Effector memory CD8-positive, alpha-beta T cell (primary cell): ENCODE results near the gene CLCN3.
"Not testable (repeated sequence)": the region's sequence is repeated elsewhere in the genome, so short reads cannot be mapped to it uniquely, and the experiment has no call there.

Experiments used
- ATAC-seq: fragments of 150-1000 bp; cut with Tn5 transposase; replicated peaks from 2 replicates; pipeline ENCODE4 v1.10.0; 2021; ENCODE audit warnings: mild to moderate bottlenecking, moderate library complexity
- DNase-seq, 3 experiments: peaks; one replicate each; pipeline ENCODE4 v3.0.0; 2021
- H3K27ac Mint-ChIP-seq, 2 donors: one replicate each; pipeline ENCODE4 v1.8.0; 2022; ENCODE audit warnings: mild to moderate bottlenecking in 2 of 2, mixed read lengths in 2 of 2, moderate library complexity in 2 of 2
- H3K27me3 Mint-ChIP-seq, 2 donors: one replicate each; pipeline ENCODE4 v1.8.0; 2022; ENCODE audit warnings: mixed read lengths in 2 of 2
- H3K36me3 Mint-ChIP-seq: one replicate; pipeline ENCODE4 v1.8.0; 2022; ENCODE audit warnings: mild to moderate bottlenecking, moderate library complexity, mixed read lengths; ENCODE audit not compliant: insufficient read depth
- H3K4me1 Mint-ChIP-seq, 2 donors: one replicate each; pipeline ENCODE4 v1.8.0; 2022; ENCODE audit warnings: low read depth in 2 of 2, mixed read lengths in 2 of 2
- H3K4me3 Mint-ChIP-seq, 2 donors: one replicate each; pipeline ENCODE4 v1.8.0; 2022; ENCODE audit warnings: mild to moderate bottlenecking in 2 of 2, mixed read lengths in 2 of 2, moderate library complexity in 2 of 2
- H3K9me3 Mint-ChIP-seq, 2 donors: one replicate each; pipeline ENCODE4 v1.8.0; 2022; ENCODE audit warnings: mixed read lengths in 2 of 2

Gene CLCN3

DNA sequence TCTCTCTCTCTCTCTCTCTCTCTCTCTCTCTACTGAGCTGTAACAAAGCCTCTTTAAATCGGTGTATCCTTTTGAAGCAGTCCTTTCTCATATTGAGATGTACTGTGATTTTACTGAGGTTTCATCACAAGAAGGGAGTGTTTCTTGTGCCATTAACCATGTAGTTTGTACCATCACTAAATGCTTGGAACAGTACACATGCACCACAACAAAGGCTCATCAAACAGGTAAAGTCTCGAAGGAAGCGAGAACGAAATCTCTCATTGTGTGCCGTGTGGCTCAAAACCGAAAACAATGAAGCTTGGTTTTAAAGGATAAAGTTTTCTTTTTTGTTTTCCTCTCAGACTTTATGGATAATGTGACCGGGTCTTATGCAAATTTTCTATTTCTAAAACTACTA, 100.2 kb downstream of the CLCN3 start:
- ATAC-seq (no peak), DNase-seq (no peak)
- Mint-ChIP-seq H3K27ac (no peak overlapping the region), H3K4me3 (no peak overlapping the region), H3K36me3 (peaks cover 7% of the 10 kb centered on the region), H3K9me3 (no peaks in the 10 kb centered on the region), H3K27me3 (no peaks in the 10 kb centered on the region), H3K4me1 (no peaks in the 10 kb centered on the region)

- no peak for ATAC-seq
- H3K27ac Mint-ChIP-seq: no peak overlapping the region
- no peak for DNase-seq
- H3K4me1 Mint-ChIP-seq: no peaks in the 10 kb centered on the region
- peaks cover 3% of the 10 kb centered on the region for H3K36me3 Mint-ChIP-seq
- no peaks in the 10 kb centered on the region for H3K9me3 Mint-ChIP-seq
- H3K4me3 Mint-ChIP-seq: no peak overlapping the region
- no peaks in the 10 kb centered on the region for H3K27me3 Mint-ChIP-seq
Measured at GRCh38 chr4:169723207-169723965, 103.0 kb downstream of the CLCN3 start.

DNA sequence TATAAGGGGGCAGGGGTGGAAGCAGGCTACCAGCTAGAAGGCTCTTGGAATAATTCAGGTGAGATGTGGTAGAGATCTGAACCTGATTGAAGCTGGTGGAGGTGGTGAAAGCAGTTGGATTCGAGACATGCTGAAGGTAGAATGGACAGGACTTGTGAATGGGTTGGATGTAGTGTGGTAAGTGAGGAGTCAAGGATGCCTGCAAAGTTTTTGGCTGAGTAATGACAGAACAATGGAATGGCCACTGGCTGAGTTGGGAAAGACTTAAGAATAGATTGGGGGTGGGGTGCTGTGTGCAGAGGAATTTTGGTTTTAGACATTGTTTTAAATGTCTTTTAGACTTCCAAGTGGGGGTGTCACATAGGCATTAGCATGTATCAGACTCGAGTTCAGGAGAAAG, 103.9 kb downstream of the CLCN3 start:
- DNase-seq: no peak
- H3K27ac Mint-ChIP-seq: no peak overlapping the region

DNA sequence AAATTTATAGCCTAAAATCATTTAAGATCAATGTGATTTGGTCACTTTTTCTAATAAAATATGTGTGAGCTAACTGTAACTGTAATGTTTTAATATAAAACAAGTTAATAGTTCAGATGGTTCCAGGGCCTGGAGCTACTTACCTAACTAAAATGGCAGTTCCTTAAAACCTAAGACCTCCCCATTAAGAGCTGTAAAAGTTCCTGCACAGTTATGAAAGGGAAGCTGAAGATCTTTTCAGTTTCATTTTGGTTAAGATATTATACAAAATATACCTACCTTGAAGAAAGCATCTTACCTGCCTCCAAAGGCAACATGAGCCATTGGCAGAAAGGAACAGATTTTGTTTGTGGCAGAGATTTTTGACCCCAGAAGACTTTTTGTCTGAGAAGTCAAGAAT, 107.2 kb downstream of the CLCN3 start:
- Mint-ChIP-seq H3K36me3 (peaks cover 8% of the 10 kb centered on the region), H3K27me3 (no peaks in the 10 kb centered on the region), H3K9me3 (no peaks in the 10 kb centered on the region), H3K4me1 (no peaks in the 10 kb centered on the region), H3K4me3 (no peak overlapping the region), H3K27ac (peak overlapping the region in 1 of 2 donors; percentile 21)
- DNase-seq (no peak), ATAC-seq (no peak)

More for the DNA sequence above, 103.9 kb downstream of the CLCN3 start:
- no peaks in the 10 kb centered on the region for H3K9me3 Mint-ChIP-seq
- ATAC-seq: no peak
- H3K27me3 Mint-ChIP-seq: no peaks in the 10 kb centered on the region
- no peaks in the 10 kb centered on the region for H3K4me1 Mint-ChIP-seq
- no peak overlapping the region for H3K4me3 Mint-ChIP-seq
- peaks cover 3% of the 10 kb centered on the region for H3K36me3 Mint-ChIP-seq

DNA sequence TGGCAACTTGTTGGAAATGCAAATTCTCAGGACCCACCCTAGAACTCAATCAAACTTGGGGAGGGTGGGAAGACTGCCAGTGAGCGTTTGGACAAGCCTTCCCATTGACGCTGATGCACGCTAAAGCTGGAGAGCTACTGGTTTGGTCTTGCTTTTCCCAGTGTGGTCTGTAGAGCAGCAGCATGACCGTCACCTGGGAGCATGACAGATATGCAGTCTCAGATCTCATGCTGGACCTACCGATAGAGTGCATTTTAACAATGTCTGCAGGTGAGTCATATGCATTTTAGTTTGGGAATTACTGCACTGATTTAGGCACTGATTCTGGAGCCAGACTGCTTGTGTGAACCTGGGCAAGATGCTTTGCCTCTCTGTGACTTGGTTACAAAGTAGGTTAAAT, 110.2 kb downstream of the CLCN3 start:
- no peak overlapping the region for H3K27ac Mint-ChIP-seq
- DNase-seq (no peak), ATAC-seq (no peak)
- peaks cover 20% of the 10 kb centered on the region for H3K36me3 Mint-ChIP-seq
- no peak overlapping the region for H3K4me3 Mint-ChIP-seq
- H3K9me3 Mint-ChIP-seq: no peaks in the 10 kb centered on the region
- H3K4me1 Mint-ChIP-seq: no peaks in the 10 kb centered on the region
- no peaks in the 10 kb centered on the region for H3K27me3 Mint-ChIP-seq

DNA sequence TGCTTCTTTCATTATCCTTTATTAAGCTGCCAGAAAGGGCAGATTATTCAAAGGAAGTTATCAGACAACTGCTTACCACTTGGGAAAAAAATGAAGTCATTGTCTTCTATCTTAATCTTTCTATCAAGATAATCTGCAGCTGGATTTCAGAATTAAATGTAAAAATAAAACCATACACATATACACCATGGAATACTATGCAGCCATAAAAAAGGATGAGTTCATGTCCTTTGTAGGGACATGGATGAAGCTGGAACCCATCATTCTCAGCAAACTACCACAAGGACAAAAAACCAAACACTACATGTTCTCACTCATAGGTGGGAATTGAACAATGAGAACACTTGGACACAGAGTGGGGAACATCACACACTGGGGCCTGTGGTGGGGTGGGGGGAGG, 118.2 kb downstream of the CLCN3 start:
- not testable (repeated sequence) for H3K4me1 Mint-ChIP-seq, H3K27ac Mint-ChIP-seq, ATAC-seq, H3K9me3 Mint-ChIP-seq, DNase-seq, H3K4me3 Mint-ChIP-seq, H3K27me3 Mint-ChIP-seq
- peaks cover 31% of the 10 kb centered on the region for H3K36me3 Mint-ChIP-seq

GRCh38 chr4:169741569-169741968, 121.2 kb downstream of the CLCN3 start:
- H3K27ac Mint-ChIP-seq: peak overlapping the region in 1 of 2 donors; percentile 36
- H3K36me3 Mint-ChIP-seq: peaks cover 13% of the 10 kb centered on the region
- H3K4me3 Mint-ChIP-seq: no peak overlapping the region
- H3K27me3 Mint-ChIP-seq: no peaks in the 10 kb centered on the region
- no peak for DNase-seq
- no peaks in the 10 kb centered on the region for H3K9me3 Mint-ChIP-seq
- H3K4me1 Mint-ChIP-seq: no peaks in the 10 kb centered on the region
- ATAC-seq: no peak

- peaks cover 12% of the 10 kb centered on the region for H3K36me3 Mint-ChIP-seq
- no peak overlapping the region for H3K27ac Mint-ChIP-seq
- no peak for ATAC-seq
- H3K9me3 Mint-ChIP-seq: no peaks in the 10 kb centered on the region
- DNase-seq: no peak
- no peaks in the 10 kb centered on the region for H3K27me3 Mint-ChIP-seq
- no peak overlapping the region for H3K4me3 Mint-ChIP-seq
- no peaks in the 10 kb centered on the region for H3K4me1 Mint-ChIP-seq
Measured at GRCh38 chr4:169744601-169745000, 124.2 kb downstream of the CLCN3 start.

DNA sequence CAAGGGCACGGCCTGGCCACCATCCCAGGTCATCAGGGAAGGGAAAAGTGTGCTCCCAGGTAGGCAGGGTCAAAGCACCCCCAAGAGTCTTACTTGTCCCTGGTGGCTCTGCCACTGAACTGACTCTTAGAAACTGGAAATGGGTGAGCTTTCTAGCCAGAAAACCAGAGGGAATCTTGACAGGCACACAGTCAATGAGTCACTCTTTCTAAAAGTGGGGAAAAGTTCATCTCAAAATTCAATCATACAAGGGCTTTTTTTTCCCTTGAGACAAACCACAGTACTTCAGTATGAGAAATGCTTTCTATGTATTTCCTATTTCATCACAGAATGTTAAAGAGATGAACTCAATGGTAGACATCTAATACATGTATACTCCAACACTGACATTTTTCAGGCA, 124.9 kb downstream of the CLCN3 start:
- H3K4me3 Mint-ChIP-seq: no peak overlapping the region
- H3K27me3 Mint-ChIP-seq: no peaks in the 10 kb centered on the region
- H3K9me3 Mint-ChIP-seq: no peaks in the 10 kb centered on the region
- H3K36me3 Mint-ChIP-seq: peaks cover 18% of the 10 kb centered on the region
- no peak overlapping the region for H3K27ac Mint-ChIP-seq
- no peak for DNase-seq
- no peak for ATAC-seq
- peaks cover 0 to 3% of the 10 kb centered on the region in 2 donors for H3K4me1 Mint-ChIP-seq

DNA sequence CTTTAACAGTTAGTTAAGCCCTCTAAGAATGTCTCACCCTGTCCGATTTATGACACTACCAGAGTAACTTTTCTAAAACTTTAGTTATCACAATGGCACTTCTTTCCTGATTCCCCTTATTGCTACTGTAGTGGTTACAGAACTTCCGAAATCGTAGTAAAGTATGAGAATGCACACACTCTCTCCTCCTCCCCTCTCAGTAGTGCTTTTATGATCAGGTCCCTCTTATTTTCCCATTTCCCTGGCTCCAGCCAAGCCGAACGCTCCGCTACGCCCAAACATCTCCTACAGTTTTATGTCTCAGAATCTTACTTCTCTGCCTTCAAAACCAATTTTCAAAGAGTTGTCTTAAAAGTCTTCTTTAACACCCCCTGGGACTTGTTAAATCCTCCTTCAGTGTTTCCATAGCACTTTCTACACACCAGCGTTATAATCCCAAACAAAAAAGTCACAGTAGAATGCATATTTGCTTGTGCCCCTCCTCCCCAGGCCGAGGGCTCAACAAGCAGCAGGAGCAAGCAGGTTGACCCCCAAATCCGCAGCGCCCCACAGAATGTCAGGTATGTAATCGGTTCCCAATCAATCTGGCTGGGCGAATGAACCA, 136.7 kb downstream of the CLCN3 start:
- no peak for ATAC-seq
- Mint-ChIP-seq H3K4me3 (peak overlapping the region; percentile 90), H3K4me1 (peaks cover 23 to 33% of the 10 kb centered on the region in 2 donors), H3K9me3 (no peaks in the 10 kb centered on the region), H3K27ac (peak overlapping the region; percentile 86 to 90), H3K36me3 (peaks cover 17% of the 10 kb centered on the region), H3K27me3 (no peaks in the 10 kb centered on the region)
- no peak for DNase-seq

GRCh38 chr4:169757575-169758184, 137.3 kb downstream of the CLCN3 start, which contains the start of gene HPF1:
Gene HPF1, minus strand, starts transcription at chr4:169757944. Its CDS starts 67 bp downstream, at chr4:169757877.
- peaks cover 23 to 33% of the 10 kb centered on the region in 2 donors for H3K4me1 Mint-ChIP-seq
- H3K27me3 Mint-ChIP-seq: no peaks in the 10 kb centered on the region
- peak within 1 kb of the TSS; percentile 90 for H3K4me3 Mint-ChIP-seq
- H3K9me3 Mint-ChIP-seq: no peaks in the 10 kb centered on the region
- DNase-seq (peak; percentile 91 to 93 (median 92)), ATAC-seq (peak; percentile 92)
- peak within 1 kb of the TSS; percentile 86 to 90 for H3K27ac Mint-ChIP-seq
- peaks cover 14% of the 10 kb centered on the region for H3K36me3 Mint-ChIP-seq

DNA sequence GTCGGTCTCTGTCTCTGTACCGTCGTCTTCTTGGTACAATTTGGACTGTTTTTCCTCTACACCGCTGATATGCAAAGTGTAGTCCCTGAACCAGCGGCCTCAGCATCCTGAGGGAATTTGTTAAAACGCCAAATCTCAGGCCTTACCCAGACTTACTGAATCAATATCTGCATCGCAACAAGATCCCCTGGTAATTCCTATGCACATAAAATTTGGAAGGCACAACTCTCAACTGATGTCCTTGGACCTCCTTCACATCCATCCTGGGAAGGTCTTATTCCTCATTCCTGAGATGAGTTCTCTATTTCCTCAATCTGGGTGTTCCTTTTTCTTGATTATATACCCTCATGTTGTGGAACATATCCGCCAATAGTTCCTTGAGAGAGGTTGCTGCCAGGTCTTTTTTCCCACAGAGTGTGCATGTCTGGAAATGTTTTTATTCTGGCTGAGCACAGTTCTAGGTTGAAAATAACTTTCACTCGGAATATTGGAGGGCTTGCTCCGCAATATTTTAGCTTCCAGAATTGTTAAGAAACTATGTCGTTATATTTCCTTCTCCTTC, 138.1 kb downstream of the CLCN3 start:
- ATAC-seq (no peak), DNase-seq (no peak)
- Mint-ChIP-seq H3K27ac (peak overlapping the region; percentile 86 to 90), H3K4me1 (peaks cover 23 to 33% of the 10 kb centered on the region in 2 donors), H3K4me3 (peak overlapping the region; percentile 90), H3K36me3 (peaks cover 6% of the 10 kb centered on the region), H3K9me3 (no peaks in the 10 kb centered on the region), H3K27me3 (no peaks in the 10 kb centered on the region)

DNA sequence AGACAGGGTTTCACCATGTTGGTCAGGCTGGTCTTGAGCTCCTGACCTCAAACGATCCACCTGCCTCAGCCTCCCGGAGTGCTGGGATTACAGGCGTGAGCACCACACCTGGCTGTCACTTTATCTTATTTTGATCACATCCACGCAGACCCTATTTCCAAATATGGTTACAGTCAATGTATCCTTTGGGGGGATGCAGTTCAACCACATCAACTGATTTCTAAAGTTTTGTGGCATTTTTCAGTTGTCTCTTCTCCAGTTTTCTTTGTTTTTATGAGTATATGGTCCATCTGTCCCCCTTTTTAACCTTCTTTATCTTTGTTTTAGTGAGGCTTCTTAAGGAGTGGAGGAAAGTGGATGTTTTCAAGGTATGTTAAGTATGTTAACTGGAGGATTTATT, 141.5 kb downstream of the CLCN3 start:
- peaks cover 4% of the 10 kb centered on the region for H3K36me3 Mint-ChIP-seq
- peaks cover 12 to 15% of the 10 kb centered on the region in 2 donors for H3K4me1 Mint-ChIP-seq
- H3K27me3 Mint-ChIP-seq: no peaks in the 10 kb centered on the region
- DNase-seq (no peak), ATAC-seq (no peak)
- H3K27ac Mint-ChIP-seq: no peak overlapping the region
- no peak overlapping the region for H3K4me3 Mint-ChIP-seq
- no peaks in the 10 kb centered on the region for H3K9me3 Mint-ChIP-seq
